CD4-positive, alpha-beta T cell treated with Interleukin-15 for 1 hour (primary cell): ENCODE measurements around the gene CFAP91.

Source experiments
- DNase-seq: peaks from one replicate; pipeline ENCODE4 v3.0.0-alpha.2; 2020

CFAP91 gene

DNA sequence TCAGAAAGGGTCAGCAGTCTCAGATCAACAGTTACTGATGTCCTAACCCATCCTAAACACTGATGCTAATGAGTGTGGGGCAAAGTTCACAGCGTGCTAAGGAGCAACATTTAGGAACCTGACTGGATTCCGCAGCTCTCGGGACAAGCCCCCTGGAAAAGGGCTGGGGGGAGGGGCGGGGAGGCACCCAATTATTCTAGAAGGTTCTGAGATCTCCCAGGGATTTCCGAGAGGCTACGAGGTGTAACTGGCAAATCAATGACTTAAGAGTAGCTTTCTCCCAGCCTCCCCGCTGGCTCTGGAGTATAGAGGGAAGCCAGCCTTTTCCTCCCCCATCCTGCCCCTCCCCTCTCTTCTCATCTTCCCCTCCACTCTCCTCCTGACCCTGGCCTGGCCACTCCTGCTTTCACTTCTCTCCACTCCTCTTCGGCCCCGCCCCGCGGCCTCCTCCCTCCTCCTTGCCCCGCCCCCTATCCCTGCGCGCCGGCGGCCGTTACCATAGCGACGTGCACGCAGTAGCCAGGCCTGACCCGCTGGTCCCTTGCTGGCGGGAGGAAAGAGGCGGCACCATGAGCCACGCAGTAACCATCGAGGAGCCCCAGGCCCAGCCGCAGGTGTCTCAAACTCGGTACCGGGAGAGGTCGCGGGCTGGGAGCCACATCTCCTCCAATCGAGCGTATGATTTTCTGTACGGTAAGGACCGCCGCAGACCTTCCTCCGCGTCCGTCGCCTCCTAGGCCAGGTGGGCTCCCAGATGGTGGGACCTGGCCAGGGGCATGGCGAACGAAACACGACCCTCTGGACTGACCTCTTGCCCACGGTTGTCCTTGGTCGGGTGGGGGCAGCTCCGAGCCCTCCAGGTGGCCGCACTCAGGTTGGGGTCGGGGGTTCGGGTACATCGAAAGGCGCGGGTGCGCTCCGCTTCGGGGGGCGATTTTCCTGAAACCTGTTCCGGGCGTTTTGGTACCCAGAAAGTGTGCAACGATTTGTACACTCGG lies at the start of gene CFAP91:
TSS of gene CFAP91 (plus strand) at position 493 of the 998 bp plus-strand sequence. CDS start at position 570, 77 bp downstream.
- DNase-seq: peak; percentile 95

DNA sequence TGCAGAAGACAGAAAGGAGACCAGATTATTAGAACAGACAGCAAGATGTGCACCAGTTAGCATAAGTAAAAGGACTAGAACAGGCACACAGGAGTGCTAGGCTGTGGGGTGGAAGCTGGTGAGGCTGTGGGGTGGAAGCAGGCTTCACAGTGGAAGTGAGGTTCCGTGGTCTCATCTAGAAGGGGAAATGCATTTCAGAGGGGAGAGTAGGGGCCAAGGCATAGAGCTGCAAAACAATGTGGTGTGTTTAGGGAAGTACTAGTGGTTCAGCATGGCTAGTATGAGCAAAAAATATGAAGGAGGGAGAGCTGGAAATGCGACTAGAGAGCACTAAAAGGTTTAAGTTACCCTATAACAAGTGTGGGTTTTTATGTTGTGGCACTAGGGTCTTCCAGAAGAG lies 48.9 kb upstream of the CFAP91 start:
- DNase-seq: no peak

GRCh38 chr3:119657887-119658702 lies 44.7 kb upstream of the CFAP91 start:
- no peak for DNase-seq

- DNase-seq: no peak
Measured at GRCh38 chr3:119658994-119659393, 43.8 kb upstream of the CFAP91 start.

DNA sequence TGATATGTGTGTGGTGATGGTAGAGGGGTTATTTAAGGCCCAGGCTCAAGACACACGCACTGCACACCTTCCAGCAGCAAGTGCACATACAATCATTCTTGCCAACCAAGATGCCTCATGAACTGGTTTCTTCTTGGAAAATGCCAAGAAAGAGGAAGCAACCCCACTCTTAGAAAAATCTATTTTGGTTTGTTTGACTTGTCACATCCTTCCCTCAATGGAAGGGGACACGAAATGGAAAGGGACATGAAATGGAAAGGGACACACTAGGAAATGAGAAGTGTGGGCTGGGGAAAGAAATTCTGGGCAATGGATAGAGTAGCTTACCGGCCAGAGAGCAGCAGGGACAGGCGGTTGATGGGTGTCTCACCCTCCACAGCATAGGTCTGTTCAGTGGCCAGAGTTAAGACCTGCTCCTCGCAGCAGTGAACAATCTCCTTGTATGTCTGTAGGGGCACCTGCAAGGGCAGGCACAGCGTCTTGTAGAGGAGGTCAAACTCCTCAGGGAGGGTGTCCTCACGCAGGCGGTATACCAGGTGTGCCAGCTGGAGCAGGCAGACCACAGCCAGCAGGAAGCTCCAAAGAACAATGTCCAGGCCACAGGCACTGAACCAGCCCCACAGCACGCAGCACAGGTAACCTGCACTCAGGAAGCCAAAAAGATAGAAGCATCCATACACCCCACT lies 43.1 kb upstream of the CFAP91 start:
- no peak for DNase-seq

GRCh38 chr3:119660474-119661440 lies 42.1 kb upstream of the CFAP91 start, which contains the start of gene POPDC2:
Gene POPDC2, minus strand, starts transcription at chr3:119660589. Its CDS starts 166 bp downstream, at chr3:119660423.
- DNase-seq: no peak

DNA sequence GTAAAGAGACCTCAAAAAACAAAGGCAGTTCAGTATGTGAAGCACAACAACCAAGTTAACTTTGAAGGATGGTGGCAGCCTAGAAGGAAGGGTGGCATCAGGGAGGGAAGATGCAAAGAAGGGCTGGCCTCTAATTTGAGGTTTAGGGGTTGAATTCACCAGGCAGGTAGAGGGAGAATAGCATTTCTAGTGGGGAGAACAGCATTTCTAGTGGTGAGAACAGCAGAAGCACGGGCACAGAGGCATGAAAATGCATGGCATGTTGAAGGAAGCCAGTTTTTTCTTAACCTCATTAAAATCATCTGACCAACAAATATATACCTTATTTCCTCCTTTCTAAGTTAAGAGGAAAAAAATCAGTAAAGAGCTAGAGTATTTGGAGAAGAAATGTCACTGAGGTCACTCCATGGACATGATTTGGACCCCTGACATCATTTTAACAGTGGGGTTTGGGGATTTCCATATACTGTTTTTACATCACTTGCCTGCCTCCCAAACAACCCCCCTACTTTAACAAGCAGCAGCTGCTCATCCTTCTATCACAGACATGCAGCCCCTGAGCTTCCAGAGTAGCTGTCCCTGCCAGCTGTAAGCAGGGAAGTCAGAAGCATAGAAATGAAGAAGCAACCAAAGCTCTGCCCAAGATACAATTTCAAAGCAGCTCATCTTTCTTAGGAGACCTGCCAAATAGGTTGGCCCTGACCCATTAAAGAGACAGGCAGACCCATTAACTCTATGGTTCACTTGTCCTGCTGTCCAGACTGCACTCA lies 40.0 kb upstream of the CFAP91 start:
- no peak for DNase-seq

- DNase-seq: no peak
Measured at GRCh38 chr3:119663885-119664284, 38.9 kb upstream of the CFAP91 start.

DNA sequence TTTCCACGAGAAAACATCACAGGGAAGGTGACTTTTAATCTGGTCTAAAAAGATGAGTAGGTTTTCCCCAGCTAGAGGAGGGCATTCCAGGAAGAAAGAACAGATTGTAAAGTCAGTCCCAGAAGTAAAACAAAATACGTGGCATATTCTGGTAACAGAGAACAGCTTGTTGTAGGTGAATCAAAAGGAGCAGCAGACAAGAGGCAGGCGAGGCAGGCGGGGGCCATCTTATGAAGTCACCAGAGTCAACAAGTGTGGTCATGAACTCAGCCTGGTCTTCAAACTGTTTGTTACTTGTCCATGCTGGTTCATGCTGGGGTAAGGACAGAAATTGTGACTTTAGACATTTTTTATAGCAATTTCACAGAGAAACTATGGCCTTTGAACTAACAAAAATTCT lies 38.5 kb upstream of the CFAP91 start:
- DNase-seq: no peak

GRCh38 chr3:119664850-119665379 lies 37.9 kb upstream of the CFAP91 start:
- no peak for DNase-seq

DNA sequence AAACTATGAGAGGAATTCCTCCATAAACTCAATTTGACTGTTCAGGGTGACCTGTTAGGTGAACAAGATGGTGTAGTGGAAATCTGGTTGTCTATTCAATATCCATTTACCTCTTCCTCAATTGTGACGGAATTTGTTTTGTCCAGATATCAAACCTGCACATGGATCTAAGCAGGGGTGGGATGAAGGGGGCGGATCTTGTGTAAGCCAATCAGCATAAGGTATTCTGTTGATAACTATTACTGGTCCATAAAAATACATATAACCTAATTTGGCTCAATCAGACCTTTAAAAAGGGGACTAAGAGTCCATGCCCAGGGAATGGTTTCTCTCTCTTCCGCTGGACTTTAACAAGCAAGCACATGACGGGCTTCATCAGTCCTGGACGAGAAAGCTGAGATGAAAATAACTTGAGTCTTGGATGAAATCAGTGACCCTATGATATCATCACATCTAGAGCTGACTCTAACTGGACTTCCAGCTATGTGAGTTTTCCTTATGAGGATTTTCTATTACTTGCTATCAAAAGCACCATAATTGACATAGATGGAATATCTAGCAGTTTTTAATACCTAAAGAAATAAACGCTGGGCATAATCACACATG lies 36.8 kb upstream of the CFAP91 start:
- DNase-seq: no peak

DNA sequence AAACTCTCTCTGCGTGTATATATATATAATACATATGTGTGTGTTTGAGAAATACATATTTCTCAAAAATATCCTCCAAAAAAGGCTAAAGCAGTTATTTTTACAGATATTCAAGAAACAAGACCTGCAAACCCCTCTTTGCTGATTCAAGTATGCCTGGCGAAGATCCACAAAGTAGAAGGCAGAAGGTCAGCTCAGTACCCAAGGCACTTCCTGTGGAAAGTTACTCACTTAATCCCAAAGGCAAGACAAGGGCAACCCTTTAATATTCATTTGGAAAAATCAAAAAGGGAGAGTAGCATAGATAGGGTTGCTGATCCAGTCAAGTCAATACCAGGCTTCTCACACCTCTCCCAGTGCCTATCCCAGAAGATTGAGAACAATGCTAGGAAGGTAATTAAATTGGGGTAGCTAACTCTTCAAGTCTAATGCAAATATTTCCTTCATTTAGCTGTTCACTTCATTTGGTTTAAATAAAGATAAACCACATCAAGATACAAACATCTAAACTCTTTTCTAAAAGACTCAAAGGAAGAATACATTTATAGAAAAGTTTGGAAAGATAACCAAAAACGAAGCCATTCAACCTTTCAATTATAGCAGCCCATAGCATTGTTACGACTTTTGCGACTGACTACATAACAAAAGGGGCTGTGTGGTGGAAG lies 32.8 kb upstream of the CFAP91 start:
- no peak for DNase-seq

- DNase-seq: no peak
Measured at GRCh38 chr3:119672776-119673175, 30.0 kb upstream of the CFAP91 start.

- DNase-seq: no peak
Measured at GRCh38 chr3:119673875-119674274, 28.9 kb upstream of the CFAP91 start.

DNA sequence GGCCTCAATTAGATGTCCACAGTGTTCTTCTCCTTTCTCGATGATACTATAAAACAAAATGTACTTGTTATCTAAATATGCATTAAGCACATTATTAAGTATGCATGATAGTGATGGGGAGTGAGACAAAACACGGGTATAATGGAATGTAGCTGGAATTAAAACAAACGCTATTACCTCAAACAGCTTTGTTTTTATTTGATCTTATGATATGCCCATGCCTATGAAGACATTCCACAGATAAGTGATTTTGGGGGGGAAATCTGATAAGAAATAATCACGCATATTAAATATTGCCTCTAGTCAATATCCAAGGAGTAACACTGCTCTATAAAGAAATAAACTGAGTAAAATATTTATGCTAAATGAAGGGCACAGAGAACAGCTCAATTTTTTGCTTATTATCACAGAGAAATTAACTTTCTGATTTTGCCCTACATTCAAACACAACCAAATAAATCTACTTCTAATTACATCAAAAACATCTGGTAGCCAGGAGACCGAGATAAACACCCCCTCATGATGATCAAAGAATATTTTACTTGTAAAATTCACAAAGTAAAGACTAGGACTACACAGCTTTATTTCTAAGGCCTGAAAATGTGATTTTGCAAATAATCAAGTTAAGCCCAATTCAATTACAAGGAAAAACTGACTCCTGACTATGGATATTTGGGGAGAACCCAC lies 27.5 kb upstream of the CFAP91 start:
- no peak for DNase-seq

DNA sequence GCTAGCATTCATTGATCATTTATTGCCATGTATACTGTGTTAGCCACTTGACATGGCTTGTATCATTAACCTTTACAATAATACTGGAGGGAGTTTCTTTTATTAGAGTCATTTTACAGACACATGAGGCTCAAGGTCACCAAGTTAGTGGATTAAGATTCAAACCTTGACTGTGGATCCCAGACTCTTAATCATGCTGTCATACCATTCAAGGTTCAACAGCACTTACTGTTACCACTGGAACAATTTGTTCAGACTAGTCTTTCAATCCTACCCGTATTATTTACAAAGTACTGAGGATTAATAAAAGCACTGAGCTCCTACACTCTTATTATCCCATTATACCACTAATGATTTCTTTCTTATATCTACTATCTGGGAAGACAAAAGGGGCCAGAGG lies 26.8 kb upstream of the CFAP91 start:
- no peak for DNase-seq

- peak; percentile 99 for DNase-seq
Measured at GRCh38 chr3:119676771-119677640, 25.8 kb upstream of the CFAP91 start, which contains the start of gene COX17. Gene COX17, minus strand, starts transcription at chr3:119677406. Its CDS starts 96 bp downstream, at chr3:119677310.

GRCh38 chr3:119677641-119677934 lies 25.2 kb upstream of the CFAP91 start:
- no peak for DNase-seq
